Body of pancreas (tissue), 4 donors: ENCODE results near the gene DDX39A.

Experiments used
- CTCF ChIP-seq, 7 experiments: fragments of 450-650 bp in 4 of 7; fragments of 200-600 bp in 3 of 7; sonication (generic) in 3 of 7; IDR thresholded peaks; one replicate each; pipeline ENCODE4 v1.5.1; 2016 to 2019; ENCODE audit warnings: antibody characterized with exemption in 7 of 7
- POLR2A ChIP-seq, 3 donors: fragments of 450-650 bp; IDR thresholded peaks; one replicate each; pipeline ENCODE4 v1.6.1; 2016; ENCODE audit warnings: antibody characterized with exemption in 3 of 3, mild to moderate bottlenecking in 2 of 3

- TF ChIP-seq CTCF (IDR thresholded peaks at IDR 0.05) = no peak
- TF ChIP-seq POLR2A (IDR thresholded peaks at IDR 0.05) = no peak
These were observed 25.8 kb downstream of the DDX39A start for GRCh38 chr19:14393329-14393728.
